GM19438 (cell line): ENCODE results near the gene OR6K2.
"Not testable (repeated sequence)": the region's sequence is repeated elsewhere in the genome, so short reads cannot be mapped to it uniquely, and the experiment has no call there.

Source experiments
- ATAC-seq: cut with Tn5 transposase; IDR thresholded peaks from one replicate; pipeline ENCODE4 v1.9.1; 2021; ENCODE audit warnings: low read depth; ENCODE audit not compliant: unreplicated experiment

The OR6K2 gene

GRCh38 chr1:158700552-158700951, at the start of gene OR6K2:
OR6K2 (minus strand) TSS chr1:158700652; CDS start chr1:158700652, 0 bp downstream.
- no peak for ATAC-seq

GRCh38 chr1:158735848-158736247, 35.4 kb upstream of the OR6K2 start:
- ATAC-seq = no peak

- no peak for ATAC-seq
Observed at GRCh38 chr1:158732524-158732923, 32.1 kb upstream of the OR6K2 start.

- ATAC-seq = no peak
Observed at GRCh38 chr1:158731707-158732106, 31.3 kb upstream of the OR6K2 start.

- no peak for ATAC-seq
Observed at GRCh38 chr1:158730453-158730852, 30.0 kb upstream of the OR6K2 start.

GRCh38 chr1:158728510-158729225, 28.2 kb upstream of the OR6K2 start:
- ATAC-seq = no peak

GRCh38 chr1:158724442-158724841, 24.0 kb upstream of the OR6K2 start:
- no peak for ATAC-seq

GRCh38 chr1:158720620-158721019, 20.2 kb upstream of the OR6K2 start, which contains the start of gene OR6K3:
OR6K3 (minus strand) TSS chr1:158720720; CDS start chr1:158718115, 2,605 bp downstream.
- no peak for ATAC-seq

GRCh38 chr1:158719664-158720063, 19.2 kb upstream of the OR6K2 start:
- ATAC-seq = no peak

- ATAC-seq = no peak
Observed at GRCh38 chr1:158717344-158717743, 16.9 kb upstream of the OR6K2 start.

- no peak for ATAC-seq
Observed at GRCh38 chr1:158716335-158716734, 15.9 kb upstream of the OR6K2 start.

- no peak for ATAC-seq
Observed at GRCh38 chr1:158714754-158715153, 14.3 kb upstream of the OR6K2 start.

GRCh38 chr1:158711098-158711497, 10.6 kb upstream of the OR6K2 start:
- ATAC-seq = no peak

GRCh38 chr1:158706096-158706495, 5.6 kb upstream of the OR6K2 start:
- no peak for ATAC-seq

- ATAC-seq = no peak
Observed at GRCh38 chr1:158694596-158694995, 5.9 kb downstream of the OR6K2 start.

- no peak for ATAC-seq
Observed at GRCh38 chr1:158692356-158692755, 8.1 kb downstream of the OR6K2 start.

- no peak for ATAC-seq
Observed at GRCh38 chr1:158691907-158692306, 8.5 kb downstream of the OR6K2 start.

GRCh38 chr1:158691149-158691548, 9.3 kb downstream of the OR6K2 start:
- not testable (repeated sequence) for ATAC-seq

- ATAC-seq = no peak
Observed at GRCh38 chr1:158689875-158690274, 10.6 kb downstream of the OR6K2 start.

GRCh38 chr1:158689110-158689509, 11.3 kb downstream of the OR6K2 start:
- no peak for ATAC-seq

GRCh38 chr1:158688343-158688742, 12.1 kb downstream of the OR6K2 start:
- ATAC-seq = not testable (repeated sequence)

- no peak for ATAC-seq
Observed at GRCh38 chr1:158687037-158687436, 13.4 kb downstream of the OR6K2 start.
